CD4-positive, alpha-beta T cell treated with Interleukin-17A for 4 hours (primary cell): ENCODE results near the gene DNAJB2.
"Not testable (repeated sequence)": the region's sequence is repeated elsewhere in the genome, so short reads cannot be mapped to it uniquely, and the experiment has no call there.

Experiments used
- DNase-seq: peaks from one replicate; pipeline ENCODE4 v3.0.0-alpha.2; 2020; ENCODE audit warnings: mixed read lengths

The DNAJB2 gene

GRCh38 chr2:219258942-219259341 lies 20.2 kb upstream of the DNAJB2 start:
- DNase-seq = not testable (repeated sequence)

- DNase-seq = no peak
Observed at GRCh38 chr2:219261024-219261855, 17.9 kb upstream of the DNAJB2 start.

GRCh38 chr2:219266232-219266631 lies 12.9 kb upstream of the DNAJB2 start:
- no peak for DNase-seq

- DNase-seq = no peak
Observed at GRCh38 chr2:219266886-219267285, 12.3 kb upstream of the DNAJB2 start.

GRCh38 chr2:219268294-219268693 lies 10.9 kb upstream of the DNAJB2 start:
- no peak for DNase-seq

GRCh38 chr2:219269362-219270054 lies 9.7 kb upstream of the DNAJB2 start:
- DNase-seq = no peak

- no peak for DNase-seq
Observed at GRCh38 chr2:219270055-219270372, 9.2 kb upstream of the DNAJB2 start.

GRCh38 chr2:219271021-219271420 lies 8.1 kb upstream of the DNAJB2 start:
- no peak for DNase-seq

GRCh38 chr2:219272356-219272755 lies 6.8 kb upstream of the DNAJB2 start:
- no peak for DNase-seq

- DNase-seq = no peak
Observed at GRCh38 chr2:219272995-219273394, 6.2 kb upstream of the DNAJB2 start.

GRCh38 chr2:219273937-219274336 lies 5.2 kb upstream of the DNAJB2 start:
- no peak for DNase-seq

GRCh38 chr2:219274361-219274921 lies 4.7 kb upstream of the DNAJB2 start:
- no peak for DNase-seq

- peak; percentile 82 for DNase-seq
Observed at GRCh38 chr2:219277703-219278654, 1.2 kb upstream of the DNAJB2 start.

- DNase-seq = no peak
Observed at GRCh38 chr2:219278655-219279150, 463 bp upstream of the DNAJB2 start.

- DNase-seq = no peak
Observed at GRCh38 chr2:219279916-219280516, 850 bp downstream of the DNAJB2 start.

- no peak for DNase-seq
Observed at GRCh38 chr2:219280651-219281050, 1.5 kb downstream of the DNAJB2 start.

GRCh38 chr2:219281588-219281987 lies 2.4 kb downstream of the DNAJB2 start:
- DNase-seq = no peak

- no peak for DNase-seq
Observed at GRCh38 chr2:219282375-219282774, 3.2 kb downstream of the DNAJB2 start.

GRCh38 chr2:219282943-219283581 lies 3.9 kb downstream of the DNAJB2 start:
- no peak for DNase-seq

- no peak for DNase-seq
Observed at GRCh38 chr2:219284501-219285372, 5.6 kb downstream of the DNAJB2 start.

GRCh38 chr2:219285373-219285735 lies 6.2 kb downstream of the DNAJB2 start:
- DNase-seq = no peak
